DOHH2 (cell line): ENCODE measurements around the gene CCR6.
A peak's percentile ranks its signal among the peaks of the same experiment; 100 is the strongest.

Source experiments
- H3F3A ChIP-seq: fragments of 200-600 bp; sonication (generic), shearing (Covaris generic); 2 replicates; pipeline ENCODE4 v1.6.0; 2016; ENCODE audit warnings: antibody characterized with exemption, mild to moderate bottlenecking; ENCODE audit not compliant: control insufficient read depth, insufficient read depth
- H3K27ac ChIP-seq: fragments of 200-600 bp; sonication (generic); 2 replicates; pipeline ENCODE4 v1.5.1; 2014; ENCODE audit warnings: low read depth, mild to moderate bottlenecking, low read length, moderate library complexity
- H3K27me3 ChIP-seq: fragments of 200-600 bp; sonication (generic); 2 replicates; pipeline ENCODE4 v1.6.1; 2014; ENCODE audit warnings: mild to moderate bottlenecking, low read length, mixed read lengths; ENCODE audit not compliant: control insufficient read depth
- H3K36me3 ChIP-seq: fragments of 200-600 bp; sonication (generic); 2 replicates; pipeline ENCODE4 v1.6.1; 2014; ENCODE audit warnings: mild to moderate bottlenecking, low read length, moderate library complexity, mixed read lengths; ENCODE audit not compliant: control insufficient read depth
- H3K4me1 ChIP-seq: fragments of 200-600 bp; sonication (generic); 2 replicates; pipeline ENCODE4 v1.6.1; 2014; ENCODE audit warnings: mild to moderate bottlenecking, low read length, mixed read lengths; ENCODE audit not compliant: control insufficient read depth
- H3K4me2 ChIP-seq: fragments of 200-600 bp; sonication (generic); 2 replicates; pipeline ENCODE4 v1.6.0; 2014; ENCODE audit warnings: mild to moderate bottlenecking, low read length, moderate library complexity
- H3K4me3 ChIP-seq: fragments of 200-600 bp; sonication (generic); 2 replicates; pipeline ENCODE4 v1.5.1; 2014; ENCODE audit warnings: mild to moderate bottlenecking, low read length, mixed read lengths
- H3K79me2 ChIP-seq: fragments of 200-600 bp; sonication (generic); 2 replicates; pipeline ENCODE4 v1.6.1; 2014; ENCODE audit warnings: mild to moderate bottlenecking, low read length, mixed read lengths; ENCODE audit not compliant: control insufficient read depth
- H3K9me2 ChIP-seq: fragments of 200-600 bp; sonication (generic); replicated peaks from 2 replicates; pipeline ENCODE4 v1.6.1; 2014; ENCODE audit warnings: mild to moderate bottlenecking, low read length, mixed read lengths; ENCODE audit not compliant: control insufficient read depth
- H3K9me3 ChIP-seq: fragments of 200-600 bp; sonication (generic); 2 replicates; pipeline ENCODE4 v1.6.1; 2014; ENCODE audit warnings: antibody characterized with exemption, low read length, mixed read lengths; ENCODE audit not compliant: control insufficient read depth, insufficient read depth
- H4K20me1 ChIP-seq: fragments of 200-600 bp; sonication (generic); 2 replicates; pipeline ENCODE4 v1.6.0; 2014; ENCODE audit warnings: low read depth, mild to moderate bottlenecking, antibody characterized with exemption, low read length, moderate library complexity; ENCODE audit not compliant: control insufficient read depth, insufficient read depth
- EZH2phosphoT487 ChIP-seq: fragments of 200-600 bp; sonication (generic); IDR thresholded peaks from 2 replicates; pipeline ENCODE4 v1.6.1; 2017; ENCODE audit warnings: borderline replicate concordance, mild to moderate bottlenecking, antibody characterized with exemption, low read length, moderate library complexity, mixed read lengths
- TF ChIP-seq, protein P1 (sequence below): fragments of 200-600 bp; sonication (generic); IDR thresholded peaks from one replicate; pipeline ENCODE4 v1.5.1; 2014; ENCODE audit warnings: antibody characterized with exemption, mild to moderate bottlenecking, low read depth, low read length; ENCODE audit not compliant: poor library complexity, severe bottlenecking

The CCR6 gene

DNA sequence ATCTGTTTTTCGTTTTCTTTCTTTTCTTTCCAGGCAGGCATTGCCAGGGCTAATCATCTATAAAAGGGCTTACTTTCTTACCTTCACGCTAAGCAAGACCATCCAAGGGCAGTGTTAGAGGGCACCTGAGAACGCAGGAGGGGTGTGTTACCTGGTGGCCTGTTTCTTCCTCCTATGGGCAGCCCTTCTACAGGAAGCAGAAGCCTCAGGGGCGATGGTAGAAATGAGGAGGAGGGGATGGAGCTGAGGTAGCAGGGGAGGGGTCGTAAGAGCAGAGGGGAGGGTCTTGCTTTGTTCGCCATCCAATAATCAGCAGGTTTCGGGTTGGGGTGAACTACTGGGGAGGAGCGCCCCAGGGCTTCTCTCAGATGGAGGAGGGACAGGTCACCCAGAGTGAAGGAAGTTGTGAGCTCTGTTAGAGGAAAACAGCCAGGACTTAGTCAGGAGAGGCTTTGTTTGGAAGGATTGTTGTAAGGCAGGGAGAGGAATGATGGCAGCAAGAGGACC is 1.5 kb upstream of the CCR6 start:
- TF ChIP-seq, protein P1, sequence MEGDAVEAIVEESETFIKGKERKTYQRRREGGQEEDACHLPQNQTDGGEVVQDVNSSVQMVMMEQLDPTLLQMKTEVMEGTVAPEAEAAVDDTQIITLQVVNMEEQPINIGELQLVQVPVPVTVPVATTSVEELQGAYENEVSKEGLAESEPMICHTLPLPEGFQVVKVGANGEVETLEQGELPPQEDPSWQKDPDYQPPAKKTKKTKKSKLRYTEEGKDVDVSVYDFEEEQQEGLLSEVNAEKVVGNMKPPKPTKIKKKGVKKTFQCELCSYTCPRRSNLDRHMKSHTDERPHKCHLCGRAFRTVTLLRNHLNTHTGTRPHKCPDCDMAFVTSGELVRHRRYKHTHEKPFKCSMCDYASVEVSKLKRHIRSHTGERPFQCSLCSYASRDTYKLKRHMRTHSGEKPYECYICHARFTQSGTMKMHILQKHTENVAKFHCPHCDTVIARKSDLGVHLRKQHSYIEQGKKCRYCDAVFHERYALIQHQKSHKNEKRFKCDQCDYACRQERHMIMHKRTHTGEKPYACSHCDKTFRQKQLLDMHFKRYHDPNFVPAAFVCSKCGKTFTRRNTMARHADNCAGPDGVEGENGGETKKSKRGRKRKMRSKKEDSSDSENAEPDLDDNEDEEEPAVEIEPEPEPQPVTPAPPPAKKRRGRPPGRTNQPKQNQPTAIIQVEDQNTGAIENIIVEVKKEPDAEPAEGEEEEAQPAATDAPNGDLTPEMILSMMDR: no peak
- no peak for TF ChIP-seq EZH2phosphoT487
- H3K27me3 ChIP-seq: peaks cover 31% of the 10 kb centered on the region
- peaks cover 25% of the 10 kb centered on the region for H3F3A ChIP-seq
- peaks cover 71% of the 10 kb centered on the region for H3K4me1 ChIP-seq
- peak overlapping the region; percentile 69 for H3K4me2 ChIP-seq
- H3K4me3 ChIP-seq: peak overlapping the region; percentile 51
- H3K27ac ChIP-seq: no peak overlapping the region
- peaks cover 17% of the 10 kb centered on the region; the same call in 1 of the 2 replicates for H4K20me1 ChIP-seq
- no peaks in the 10 kb centered on the region for H3K9me3 ChIP-seq
- H3K79me2 ChIP-seq: no peaks in the 10 kb centered on the region
- no peaks in the 10 kb centered on the region for H3K36me3 ChIP-seq
- H3K9me2 ChIP-seq: no peaks in the 10 kb centered on the region

DNA sequence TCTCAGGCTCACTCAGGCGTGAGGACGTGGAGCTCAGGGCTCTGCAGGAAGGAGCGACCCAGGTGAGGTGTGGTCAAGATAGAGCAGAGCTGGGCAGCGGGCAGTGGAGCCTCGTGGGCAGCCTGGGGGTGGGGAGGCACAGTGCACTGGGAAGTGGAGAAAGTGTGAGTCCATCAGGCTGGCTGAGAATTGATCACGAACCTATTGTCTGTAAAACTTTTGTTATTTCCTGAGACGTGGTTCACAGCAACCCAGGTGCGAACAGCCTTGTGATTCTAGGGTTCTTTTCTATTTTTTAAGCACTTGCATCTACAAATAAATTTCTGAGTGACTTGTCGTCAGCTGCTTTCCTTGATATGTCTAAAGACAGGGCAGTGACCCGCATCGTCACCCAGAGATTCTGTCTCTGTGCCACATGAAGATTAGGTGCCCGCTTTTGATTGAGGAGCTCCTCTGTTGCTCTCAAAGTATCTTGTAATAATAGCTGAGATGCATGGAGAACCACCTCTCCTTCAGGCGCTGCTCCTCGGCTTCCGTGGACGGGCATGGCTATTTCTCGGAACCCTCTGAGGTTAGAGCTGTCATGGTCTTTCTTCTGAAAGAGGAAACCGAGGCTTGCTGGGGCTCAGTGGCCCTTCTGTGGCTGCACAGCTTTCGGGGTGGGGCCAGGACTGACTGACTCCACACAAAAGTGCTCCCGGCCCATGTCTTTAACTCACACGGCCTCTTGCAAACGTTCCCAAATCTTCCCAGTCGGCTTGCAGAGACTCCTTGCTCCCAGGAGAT is 662 bp upstream of the CCR6 start:
- Histone ChIP-seq H3K4me1 (peaks cover 71% of the 10 kb centered on the region), H3K4me3 (peak overlapping the region; percentile 51), H3K27ac (0 out of 2 replicates have a peak overlapping the region, but pooled peaks have one; percentile 3)

DNA sequence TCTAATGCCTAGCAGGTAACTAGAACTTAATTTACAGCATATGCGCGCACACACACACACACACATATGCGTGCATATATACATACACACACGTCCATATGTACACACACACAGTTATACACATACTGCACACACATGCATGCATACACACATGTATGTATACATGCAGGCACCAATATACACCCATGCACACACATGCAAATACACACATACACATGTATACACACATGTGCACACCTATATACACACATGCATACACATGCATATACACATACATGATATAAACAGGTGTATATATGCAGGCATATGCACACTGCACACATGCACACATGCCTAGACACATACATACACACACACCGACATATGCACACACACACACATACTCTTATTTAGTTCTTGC is 1.9 kb downstream of the CCR6 start:
- peaks cover 24% of the 10 kb centered on the region for H3K27me3 ChIP-seq
- H4K20me1 ChIP-seq: peaks cover 17% of the 10 kb centered on the region; the same call in 1 of the 2 replicates
- H3K27ac ChIP-seq: no peak overlapping the region
- no peaks in the 10 kb centered on the region for H3K9me3 ChIP-seq
- H3K4me2 ChIP-seq: no peak overlapping the region
- H3K4me1 ChIP-seq: peaks cover 59% of the 10 kb centered on the region
- no peak overlapping the region for H3K4me3 ChIP-seq
- H3K9me2 ChIP-seq: no peaks in the 10 kb centered on the region
- no peaks in the 10 kb centered on the region for H3K36me3 ChIP-seq
- no peaks in the 10 kb centered on the region for H3K79me2 ChIP-seq
- TF ChIP-seq, protein P1: no peak
- TF ChIP-seq EZH2phosphoT487: no peak
- H3F3A ChIP-seq: peaks cover 21% of the 10 kb centered on the region

More for the DNA sequence above, 662 bp upstream of the CCR6 start:
- Histone ChIP-seq H3K27me3 (peaks cover 28% of the 10 kb centered on the region), H3K79me2 (no peaks in the 10 kb centered on the region), H3K4me2 (peak overlapping the region; percentile 69), H3K9me3 (no peaks in the 10 kb centered on the region), H3K36me3 (no peaks in the 10 kb centered on the region), H3F3A (peaks cover 25% of the 10 kb centered on the region), H4K20me1 (peaks cover 17% of the 10 kb centered on the region; the same call in 1 of the 2 replicates), H3K9me2 (no peaks in the 10 kb centered on the region)
- TF ChIP-seq, protein P1: no peak
- no peak for TF ChIP-seq EZH2phosphoT487
